ENCODE data around the gene ACSF3.
"Not testable (repeated sequence)": the region's sequence is repeated elsewhere in the genome, so short reads cannot be mapped to it uniquely, and the experiment has no call there.

The ACSF3 gene

GRCh38 chr16:89161763-89162713 is 68.4 kb downstream of the ACSF3 start:
- DNase-seq (ENCODE audit: low spot score) = no peak

GRCh38 chr16:89163297-89163696 is 69.6 kb downstream of the ACSF3 start:
- no peak for DNase-seq (ENCODE audit: low spot score)

- no peak for DNase-seq (ENCODE audit: low spot score)
Measured at GRCh38 chr16:89164436-89164835, 70.8 kb downstream of the ACSF3 start.

- DNase-seq (ENCODE audit: low spot score) = no peak
Measured at GRCh38 chr16:89164847-89165680, 71.4 kb downstream of the ACSF3 start.

GRCh38 chr16:89165681-89165979 is 72.0 kb downstream of the ACSF3 start:
- not testable (repeated sequence) for DNase-seq (ENCODE audit: low spot score)

- DNase-seq (ENCODE audit: low spot score) = no peak
Measured at GRCh38 chr16:89166696-89167424, 73.2 kb downstream of the ACSF3 start.

- DNase-seq (ENCODE audit: low spot score) = peak; percentile 94
Measured at GRCh38 chr16:89167425-89167941, 73.8 kb downstream of the ACSF3 start.

- DNase-seq (ENCODE audit: low spot score) = no peak
Measured at GRCh38 chr16:89168381-89169189, 74.9 kb downstream of the ACSF3 start.

GRCh38 chr16:89169778-89170177 is 76.1 kb downstream of the ACSF3 start:
- DNase-seq (ENCODE audit: low spot score) = no peak

GRCh38 chr16:89170346-89171215 is 76.9 kb downstream of the ACSF3 start:
- DNase-seq (ENCODE audit: low spot score) = no peak

- peak; percentile 97 for DNase-seq (ENCODE audit: low spot score)
Measured at GRCh38 chr16:89171216-89172170, 77.8 kb downstream of the ACSF3 start, which contains the start of gene CDH15. Gene CDH15, plus strand, starts transcription at chr16:89171748. Its CDS starts 84 bp downstream, at chr16:89171832.

GRCh38 chr16:89172171-89172527 is 78.5 kb downstream of the ACSF3 start:
- no peak for DNase-seq (ENCODE audit: low spot score)

- DNase-seq (ENCODE audit: low spot score) = no peak
Measured at GRCh38 chr16:89172528-89173173, 79.0 kb downstream of the ACSF3 start.

- DNase-seq (ENCODE audit: low spot score) = no peak
Measured at GRCh38 chr16:89173174-89173921, 79.7 kb downstream of the ACSF3 start.

GRCh38 chr16:89174055-89174827 is 80.6 kb downstream of the ACSF3 start:
- no peak for DNase-seq (ENCODE audit: low spot score)

- DNase-seq (ENCODE audit: low spot score) = no peak
Measured at GRCh38 chr16:89174877-89175276, 81.2 kb downstream of the ACSF3 start.
